ENCODE results near the gene SDHAF2.
"Not testable (repeated sequence)": the region's sequence is repeated elsewhere in the genome, so short reads cannot be mapped to it uniquely, and the experiment has no call there.

SDHAF2 gene

GRCh38 chr11:61477727-61478148 lies 47.8 kb downstream of the SDHAF2 start:
- no peak for DNase-seq (ENCODE audit: extremely low read depth, low read depth)
- no peak overlapping the region for H3K4me3 ChIP-seq (replicated peaks; ENCODE audit: low read depth, low read length)
- TF ChIP-seq CTCF (IDR thresholded peaks at IDR 0.05; ENCODE audit: low read depth, low read length, missing control alignments) = peak; percentile 90

GRCh38 chr11:61479360-61480058 lies 49.6 kb downstream of the SDHAF2 start:
- DNase-seq (ENCODE audit: extremely low read depth, low read depth); H3K4me3 ChIP-seq (replicated peaks; ENCODE audit: low read depth, low read length): not testable (repeated sequence)

GRCh38 chr11:61480261-61480993 lies 50.5 kb downstream of the SDHAF2 start:
- no peak overlapping the region for H3K4me3 ChIP-seq (replicated peaks; ENCODE audit: low read depth, low read length)
- DNase-seq (ENCODE audit: extremely low read depth, low read depth) = no peak
- TF ChIP-seq CTCF (IDR thresholded peaks at IDR 0.05; ENCODE audit: low read depth, low read length, missing control alignments) = no peak

- H3K4me3 ChIP-seq (replicated peaks; ENCODE audit: low read depth, low read length) = no peak overlapping the region
- TF ChIP-seq CTCF (IDR thresholded peaks at IDR 0.05; ENCODE audit: low read depth, low read length, missing control alignments) = no peak
- no peak for DNase-seq (ENCODE audit: extremely low read depth, low read depth)
These were observed 51.0 kb downstream of the SDHAF2 start for GRCh38 chr11:61480994-61481335.

GRCh38 chr11:61481806-61482205 lies 51.9 kb downstream of the SDHAF2 start:
- DNase-seq (ENCODE audit: extremely low read depth, low read depth) = no peak
- H3K4me3 ChIP-seq (replicated peaks; ENCODE audit: low read depth, low read length) = no peak overlapping the region
- no peak for TF ChIP-seq CTCF (IDR thresholded peaks at IDR 0.05; ENCODE audit: low read depth, low read length, missing control alignments)

- no peak overlapping the region for H3K4me3 ChIP-seq (replicated peaks; ENCODE audit: low read depth, low read length)
- peak; percentile 83 for TF ChIP-seq CTCF (IDR thresholded peaks at IDR 0.05; ENCODE audit: low read depth, low read length, missing control alignments)
- no peak for DNase-seq (ENCODE audit: extremely low read depth, low read depth)
These were observed 52.6 kb downstream of the SDHAF2 start for GRCh38 chr11:61482513-61482912.

- H3K4me3 ChIP-seq (replicated peaks; ENCODE audit: low read depth, low read length) = no peak overlapping the region
- DNase-seq (ENCODE audit: extremely low read depth, low read depth) = no peak
- no peak for TF ChIP-seq CTCF (IDR thresholded peaks at IDR 0.05; ENCODE audit: low read depth, low read length, missing control alignments)
These were observed 54.6 kb downstream of the SDHAF2 start for GRCh38 chr11:61484541-61484940.
